CD1c-positive myeloid dendritic cell (primary cell): Measurements from ENCODE around the gene SMIM23.

ENCODE experiments used
- DNase-seq: peaks from one replicate; pipeline ENCODE4 v3.0.0-alpha.2; 2016; ENCODE audit errors: extremely low spot score

Gene SMIM23

DNA sequence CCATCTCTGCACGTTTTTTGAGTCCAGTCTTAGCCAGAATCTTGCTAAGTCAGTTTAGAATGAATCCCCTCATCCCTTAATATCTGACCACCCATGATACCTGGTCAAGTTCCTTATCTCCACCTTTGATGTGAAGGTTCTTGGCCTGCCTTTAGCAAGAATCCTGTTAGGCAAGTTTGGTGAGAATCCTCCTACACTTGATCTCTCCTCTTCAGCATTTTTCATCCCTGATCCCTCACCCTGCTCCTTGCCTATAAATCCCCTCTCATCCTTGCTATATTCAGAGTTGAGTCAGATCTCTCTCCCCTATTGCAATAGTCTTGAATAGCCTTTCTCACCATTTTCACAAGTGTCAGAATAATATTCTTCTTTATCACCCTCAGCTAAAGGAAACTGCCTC lies 31.0 kb downstream of the SMIM23 start:
- no peak for DNase-seq

DNA sequence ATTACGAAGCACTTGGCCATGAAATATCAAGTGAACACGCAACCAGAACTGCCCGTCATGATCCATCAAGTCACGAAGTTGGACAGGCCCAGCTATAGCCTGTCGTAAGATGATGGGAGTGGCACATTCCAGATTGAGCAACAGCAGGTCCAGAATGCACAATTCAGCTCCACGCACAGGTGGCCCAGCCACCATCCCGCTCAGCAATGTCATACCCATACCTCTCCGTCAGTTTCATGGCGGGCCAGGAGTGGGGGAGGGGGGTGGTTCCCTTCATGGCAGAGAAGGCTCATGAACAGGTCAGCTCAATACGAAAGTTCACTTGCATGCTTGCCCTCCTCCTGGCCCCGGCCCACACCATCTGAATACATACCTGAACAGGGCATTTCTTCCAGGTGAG lies 34.9 kb downstream of the SMIM23 start:
- DNase-seq, result no peak

- DNase-seq, result no peak
These were observed 35.7 kb downstream of the SMIM23 start for GRCh38 chr5:171821286-171821685.

DNA sequence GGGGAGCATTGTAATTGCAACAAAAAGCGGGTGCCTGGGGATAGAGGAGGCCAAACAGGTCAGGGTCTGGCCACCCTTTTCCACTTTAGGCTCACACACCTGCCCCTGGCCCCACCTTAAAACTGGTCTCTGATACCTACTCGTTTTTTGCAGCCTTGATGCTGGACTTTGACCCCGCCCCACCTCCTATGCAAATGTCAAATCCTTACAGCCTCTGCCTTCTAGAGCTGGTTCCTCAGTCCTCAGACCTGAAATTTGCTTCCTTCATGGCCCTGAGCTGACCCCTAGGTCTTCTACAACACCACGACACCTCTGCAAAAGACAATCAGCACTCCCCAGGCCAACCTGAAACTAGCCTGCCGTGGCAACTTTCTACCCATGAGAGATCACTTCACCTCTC lies 37.7 kb downstream of the SMIM23 start:
- no peak for DNase-seq

- DNase-seq, result no peak
These were observed 39.4 kb downstream of the SMIM23 start for GRCh38 chr5:171825051-171825450.

DNA sequence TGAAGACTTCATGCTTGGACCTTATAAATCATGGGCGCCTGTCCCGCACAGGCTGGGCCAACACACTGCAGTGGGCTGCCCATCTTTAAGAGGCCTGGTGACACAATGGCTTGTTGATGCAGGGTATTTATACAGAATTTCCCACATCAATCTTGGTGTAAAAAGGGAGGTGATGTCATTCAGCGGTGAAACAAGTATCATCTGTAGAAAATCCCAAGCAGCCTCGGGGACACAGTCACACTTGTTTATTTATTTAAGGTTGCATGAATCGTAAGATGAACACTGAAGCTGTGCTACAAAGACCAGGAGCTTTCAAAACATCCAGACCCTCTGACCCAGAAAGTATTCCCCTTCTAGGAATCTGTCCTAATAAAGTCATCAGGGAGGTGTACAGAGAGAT lies 40.5 kb downstream of the SMIM23 start:
- DNase-seq, result no peak

DNA sequence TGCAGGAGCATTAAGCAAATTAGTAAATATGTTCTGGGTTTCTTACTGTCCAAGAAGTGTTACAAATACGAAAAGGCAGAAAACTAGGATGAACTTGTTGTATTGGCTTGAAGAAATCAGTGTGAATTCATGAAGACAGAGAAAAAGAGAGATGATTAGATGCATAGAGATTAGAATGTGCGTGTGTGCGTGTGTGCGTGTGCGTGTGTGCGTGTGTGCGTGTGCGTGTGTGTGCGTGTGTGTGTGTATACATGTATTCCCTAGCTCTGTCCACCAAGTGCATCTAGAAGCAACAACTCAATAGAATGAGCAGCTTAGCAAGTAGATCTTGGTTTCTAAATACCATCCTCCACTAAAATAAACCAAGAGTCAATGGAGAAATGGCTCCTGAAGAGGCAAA lies 41.5 kb downstream of the SMIM23 start:
- DNase-seq, result no peak

DNA sequence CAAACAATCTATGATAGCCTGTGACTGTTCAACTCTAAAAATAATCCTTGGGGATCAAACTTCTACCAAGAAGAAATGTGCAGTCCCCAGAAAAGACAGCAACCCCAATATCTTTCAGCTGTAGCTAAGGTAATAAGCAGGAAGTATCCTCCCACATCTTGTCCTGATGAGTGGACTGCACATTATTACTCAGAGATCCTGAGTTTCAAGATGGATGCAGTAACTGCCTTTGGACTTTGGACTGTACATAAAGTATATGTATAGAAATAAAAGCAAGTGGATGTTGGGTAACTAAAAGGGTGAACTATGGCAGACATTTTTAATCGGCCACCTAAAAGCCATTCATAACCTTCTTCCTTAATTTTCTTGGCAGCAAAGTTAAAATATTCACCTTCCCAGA lies 45.1 kb downstream of the SMIM23 start:
- no peak for DNase-seq

DNA sequence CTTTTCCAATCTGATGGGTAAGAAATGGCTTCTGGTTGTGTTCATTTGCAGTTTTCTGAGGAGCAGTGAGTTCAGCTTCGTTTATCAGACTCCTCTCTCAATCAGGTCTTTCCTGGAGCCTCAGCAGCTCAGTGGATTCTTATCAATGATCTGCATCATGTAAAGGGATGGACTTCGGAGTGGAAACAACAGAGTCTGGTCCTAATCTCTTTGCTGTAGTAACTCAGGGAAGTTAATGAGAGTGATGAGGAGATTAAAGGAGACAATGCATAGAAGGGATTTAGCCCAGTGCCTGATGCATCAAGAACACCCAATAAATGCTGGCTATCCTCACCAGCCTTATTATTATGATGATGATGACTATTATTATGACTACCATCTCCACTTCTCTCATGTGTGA lies 47.2 kb downstream of the SMIM23 start:
- DNase-seq, result no peak

GRCh38 chr5:171834461-171834860 lies 48.8 kb downstream of the SMIM23 start:
- DNase-seq, result no peak

GRCh38 chr5:171835066-171835465 lies 49.4 kb downstream of the SMIM23 start:
- no peak for DNase-seq

- DNase-seq, result no peak
These were observed 51.9 kb downstream of the SMIM23 start for GRCh38 chr5:171837522-171837921.

DNA sequence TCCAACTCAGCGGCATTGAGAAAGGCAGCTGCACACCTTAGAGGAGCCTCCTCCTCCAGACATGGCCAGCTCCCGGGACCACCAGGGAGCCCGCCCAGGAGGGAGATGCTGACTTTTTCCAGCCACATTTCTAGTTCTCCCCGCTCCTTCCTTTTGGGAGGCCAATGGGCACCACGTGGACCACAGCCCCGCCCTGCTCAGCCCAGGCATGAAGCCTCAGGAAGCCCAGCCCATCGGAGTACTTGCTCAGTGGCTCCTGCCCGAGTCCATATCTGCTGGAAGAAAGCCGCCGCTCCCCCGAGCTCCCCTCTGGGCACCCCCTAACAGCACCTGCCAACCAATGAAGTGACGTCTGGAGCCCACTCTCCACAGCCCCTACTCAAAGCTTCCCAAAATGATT lies 52.4 kb downstream of the SMIM23 start:
- DNase-seq, result no peak

GRCh38 chr5:171839112-171839511 lies 53.5 kb downstream of the SMIM23 start:
- no peak for DNase-seq

DNA sequence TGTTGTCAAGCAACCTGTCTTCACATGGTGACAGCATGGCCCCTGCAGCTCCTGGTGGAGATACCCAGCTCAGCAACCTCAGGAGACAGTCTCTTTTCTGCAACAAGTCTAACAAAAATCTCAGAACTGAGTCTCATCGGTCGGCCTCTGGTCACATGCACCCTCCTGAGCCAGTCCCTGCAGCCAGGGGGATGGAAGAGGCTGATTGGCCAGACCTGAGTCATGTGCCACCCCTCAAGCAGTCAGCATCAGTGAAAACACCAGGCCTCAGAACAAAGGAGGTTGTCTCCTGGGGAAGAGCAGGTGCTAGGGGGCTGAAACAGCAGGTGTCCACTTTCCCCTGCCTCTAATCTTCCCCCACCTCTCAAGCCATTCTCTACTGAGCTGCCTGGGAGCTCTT lies 54.4 kb downstream of the SMIM23 start:
- no peak for DNase-seq
